ENCODE measurements around the gene DPH1. TPM values are rescaled to one million over a fixed set of nuclear protein-coding genes. Genes with fewer than 3 reads are reported as not detected.
A peak's percentile ranks its signal among the peaks of the same experiment; 100 is the strongest.
"Not testable (repeated sequence)": the region's sequence is repeated elsewhere in the genome, so short reads cannot be mapped to it uniquely, and the experiment has no call there.

The DPH1 gene
- total RNA-seq, 1 experiment from 2014 or later = 21.0 TPM

GRCh38 chr17:1997289-1997926 lies 32.5 kb upstream of the DPH1 start:
- Histone ChIP-seq H3K36me3 (no peaks in the 10 kb centered on the region), H3K4me1 (replicated peaks) (peaks cover 12% of the 10 kb centered on the region), H3K27me3 (replicated peaks) (no peaks in the 10 kb centered on the region; the same call in 1 of the 2 replicates), H3K27ac (no peak overlapping the region), H3K4me3 (no peak overlapping the region), H3K9me3 (replicated peaks) (no peaks in the 10 kb centered on the region)
- no peak for DNase-seq (ENCODE audit: low read depth in 1 of 2, low spot score in 2 of 2)

GRCh38 chr17:1997927-1998742 lies 31.8 kb upstream of the DPH1 start:
- H3K27ac ChIP-seq = no peak overlapping the region
- H3K27me3 ChIP-seq (replicated peaks) = no peaks in the 10 kb centered on the region; the same call in 1 of the 2 replicates
- no peak for DNase-seq (ENCODE audit: low read depth in 1 of 2, low spot score in 2 of 2)
- H3K36me3 ChIP-seq = no peaks in the 10 kb centered on the region
- peaks cover 12% of the 10 kb centered on the region for H3K4me1 ChIP-seq (replicated peaks)
- H3K9me3 ChIP-seq (replicated peaks) = no peaks in the 10 kb centered on the region
- no peak overlapping the region for H3K4me3 ChIP-seq

GRCh38 chr17:1999557-2000251 lies 30.2 kb upstream of the DPH1 start:
- H3K9me3 ChIP-seq (replicated peaks) = no peaks in the 10 kb centered on the region
- H3K4me3 ChIP-seq = no peak overlapping the region
- H3K27me3 ChIP-seq (replicated peaks) = no peaks in the 10 kb centered on the region; the same call in 1 of the 2 replicates
- peaks cover 12% of the 10 kb centered on the region for H3K4me1 ChIP-seq (replicated peaks)
- peak in 1 of 2 experiments; percentile 19 for DNase-seq (ENCODE audit: low read depth in 1 of 2, low spot score in 2 of 2)
- no peaks in the 10 kb centered on the region for H3K36me3 ChIP-seq
- no peak overlapping the region for H3K27ac ChIP-seq

DNA sequence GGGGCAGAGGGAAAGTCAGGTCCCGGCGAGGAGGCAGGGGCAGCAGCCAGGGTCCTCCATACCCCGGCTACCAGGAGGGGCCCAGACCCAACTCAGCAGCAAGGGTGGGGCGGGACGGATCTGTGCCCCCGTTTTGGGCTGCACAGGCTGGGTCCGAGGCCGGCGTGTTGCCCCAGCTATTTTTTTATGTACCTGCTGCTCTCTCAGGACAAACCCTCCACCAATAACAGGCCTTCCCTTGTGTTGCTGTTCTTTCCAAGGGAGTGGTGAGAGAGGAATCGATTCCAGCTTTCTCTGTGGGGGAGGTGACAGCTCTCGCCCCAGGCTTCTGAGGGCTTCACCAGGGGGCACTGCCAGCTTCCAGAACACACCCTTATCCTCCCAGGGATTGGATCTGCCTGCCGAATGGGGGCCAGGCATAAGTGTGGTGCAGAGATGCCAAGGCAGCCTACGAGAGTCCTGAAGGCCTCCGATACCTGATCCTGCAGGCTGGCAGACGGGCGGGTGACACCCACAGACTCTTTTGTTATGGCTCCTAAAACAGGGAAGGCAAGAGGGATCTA lies 27.1 kb upstream of the DPH1 start:
- Histone ChIP-seq H3K36me3 (no peaks in the 10 kb centered on the region), H3K27me3 (replicated peaks) (no peaks in the 10 kb centered on the region; the same call in 1 of the 2 replicates), H3K4me3 (no peak overlapping the region), H3K9me3 (replicated peaks) (no peaks in the 10 kb centered on the region), H3K27ac (no peak overlapping the region), H3K4me1 (replicated peaks) (peaks cover 12% of the 10 kb centered on the region)
- DNase-seq (ENCODE audit: low read depth in 1 of 2, low spot score in 2 of 2) = no peak

DNA sequence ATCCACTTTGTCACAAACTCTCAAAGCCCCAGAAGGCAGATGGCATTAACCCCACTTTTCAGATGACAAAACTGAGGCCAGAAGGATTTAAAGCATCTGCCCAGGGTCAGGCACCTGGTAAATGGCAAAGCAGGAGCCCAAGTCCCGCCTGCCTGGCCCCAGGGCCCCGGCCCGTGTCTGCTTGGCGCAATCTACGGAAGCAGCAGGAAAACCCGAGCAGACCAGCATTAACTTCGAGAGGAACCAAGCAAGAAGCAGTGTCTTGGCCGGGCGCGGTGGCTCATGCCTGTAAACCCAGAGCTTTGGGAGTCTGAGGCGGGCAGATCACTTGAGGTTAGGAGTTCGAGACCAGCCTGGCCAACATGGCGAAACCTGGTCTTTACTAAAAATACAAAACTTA lies 26.4 kb upstream of the DPH1 start:
- no peak for DNase-seq (ENCODE audit: low read depth in 1 of 2, low spot score in 2 of 2)
- no peaks in the 10 kb centered on the region for H3K27me3 ChIP-seq (replicated peaks)
- H3K36me3 ChIP-seq = no peaks in the 10 kb centered on the region
- H3K9me3 ChIP-seq (replicated peaks) = no peaks in the 10 kb centered on the region
- no peak overlapping the region for H3K4me3 ChIP-seq
- no peak overlapping the region for H3K27ac ChIP-seq
- H3K4me1 ChIP-seq (replicated peaks) = peaks cover 10% of the 10 kb centered on the region

- Histone ChIP-seq H3K27me3 (replicated peaks) (no peaks in the 10 kb centered on the region), H3K4me3 (no peak overlapping the region), H3K4me1 (replicated peaks) (peaks cover 7% of the 10 kb centered on the region), H3K36me3 (no peaks in the 10 kb centered on the region), H3K9me3 (replicated peaks) (no peaks in the 10 kb centered on the region), H3K27ac (no peak overlapping the region)
- no peak for DNase-seq (ENCODE audit: low read depth in 1 of 2, low spot score in 2 of 2)
These were observed 25.5 kb upstream of the DPH1 start for GRCh38 chr17:2004435-2004952.

GRCh38 chr17:2008332-2009126 lies 21.4 kb upstream of the DPH1 start:
- H3K4me3 ChIP-seq = no peak overlapping the region
- H3K4me1 ChIP-seq (replicated peaks) = peaks cover 6% of the 10 kb centered on the region; the same call in 1 of the 2 replicates
- DNase-seq (ENCODE audit: low read depth in 1 of 2, low spot score in 2 of 2) = no peak
- no peaks in the 10 kb centered on the region for H3K27me3 ChIP-seq (replicated peaks)
- no peaks in the 10 kb centered on the region for H3K36me3 ChIP-seq
- no peak overlapping the region for H3K27ac ChIP-seq
- no peaks in the 10 kb centered on the region for H3K9me3 ChIP-seq (replicated peaks)

DNA sequence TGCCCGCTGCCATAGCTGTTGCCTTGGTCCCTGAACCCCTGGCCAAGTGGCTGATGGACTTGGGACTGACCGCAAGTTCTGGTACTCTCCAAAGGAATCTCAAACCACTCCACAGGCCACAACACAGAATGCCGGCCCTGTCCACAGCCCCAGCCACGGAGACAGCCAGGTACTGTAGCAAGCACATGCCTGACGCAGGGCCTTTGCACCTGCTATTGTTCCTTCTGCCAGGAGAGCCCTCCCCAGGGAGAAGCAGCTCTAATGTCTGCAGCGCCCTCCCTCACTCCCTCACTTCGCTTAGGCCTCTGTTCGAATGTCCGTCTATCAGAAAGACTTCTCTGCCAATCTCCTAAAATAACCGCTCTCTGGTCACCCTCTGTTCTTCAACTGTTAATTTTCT lies 20.2 kb upstream of the DPH1 start:
- peaks cover 6% of the 10 kb centered on the region; the same call in 1 of the 2 replicates for H3K4me1 ChIP-seq (replicated peaks)
- no peaks in the 10 kb centered on the region for H3K9me3 ChIP-seq (replicated peaks)
- no peaks in the 10 kb centered on the region for H3K36me3 ChIP-seq
- H3K4me3 ChIP-seq = no peak overlapping the region
- H3K27ac ChIP-seq = no peak overlapping the region
- H3K27me3 ChIP-seq (replicated peaks) = no peaks in the 10 kb centered on the region
- DNase-seq (ENCODE audit: low read depth in 1 of 2, low spot score in 2 of 2) = no peak

DNA sequence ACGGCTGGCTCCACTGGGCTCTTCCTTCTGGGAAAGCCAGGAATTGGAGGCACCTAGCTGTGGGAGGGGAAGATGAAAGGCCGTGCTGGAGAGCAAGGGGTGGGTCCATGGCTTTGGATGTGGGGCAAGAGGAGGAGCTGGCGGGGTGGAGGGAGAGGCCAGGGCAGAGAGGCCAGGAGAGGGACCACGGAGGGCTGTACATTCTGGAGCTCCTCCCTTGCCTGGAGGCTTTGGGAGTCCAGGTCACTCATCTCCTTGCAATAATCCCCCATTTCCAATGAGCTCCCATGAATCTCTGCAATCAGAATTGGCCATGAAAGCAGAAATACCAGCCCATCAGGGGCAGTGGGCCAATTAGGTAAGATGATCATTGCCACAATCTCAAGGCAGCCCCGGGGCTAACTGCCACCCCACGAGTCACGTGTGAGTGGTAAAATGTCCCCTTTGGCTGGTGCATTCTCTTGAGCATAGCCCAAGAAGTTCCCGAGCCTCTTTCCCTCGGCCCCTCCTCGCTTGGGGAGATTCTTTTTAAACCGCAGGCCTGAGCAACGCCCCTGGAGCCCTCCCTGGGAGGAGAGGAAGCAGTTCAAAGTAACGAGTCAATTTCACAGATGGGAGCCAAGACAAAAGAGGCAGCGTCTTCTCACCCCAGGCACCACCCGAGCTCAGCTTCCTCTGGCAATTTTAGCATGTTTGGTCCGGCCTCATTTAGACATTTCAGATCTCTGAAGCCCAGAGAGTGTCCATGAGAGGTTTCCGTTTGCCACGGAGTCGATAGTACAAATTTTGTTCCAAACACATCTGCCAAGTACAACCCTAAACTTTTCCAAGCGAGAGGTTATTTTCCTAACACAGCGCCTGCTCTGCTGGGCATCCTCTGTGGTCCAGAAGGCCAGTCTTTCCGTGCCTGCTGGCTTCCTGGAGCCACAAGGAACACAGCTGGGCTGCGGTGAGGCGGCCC lies 18.3 kb upstream of the DPH1 start:
- Histone ChIP-seq H3K27ac (no peak overlapping the region), H3K27me3 (replicated peaks) (no peaks in the 10 kb centered on the region; the same call in 1 of the 2 replicates), H3K9me3 (replicated peaks) (no peaks in the 10 kb centered on the region), H3K36me3 (no peaks in the 10 kb centered on the region), H3K4me1 (replicated peaks) (peaks cover 6% of the 10 kb centered on the region; the same call in 1 of the 2 replicates), H3K4me3 (no peak overlapping the region)
- peak in 1 of 2 experiments; percentile 14 for DNase-seq (ENCODE audit: low read depth in 1 of 2, low spot score in 2 of 2)

DNA sequence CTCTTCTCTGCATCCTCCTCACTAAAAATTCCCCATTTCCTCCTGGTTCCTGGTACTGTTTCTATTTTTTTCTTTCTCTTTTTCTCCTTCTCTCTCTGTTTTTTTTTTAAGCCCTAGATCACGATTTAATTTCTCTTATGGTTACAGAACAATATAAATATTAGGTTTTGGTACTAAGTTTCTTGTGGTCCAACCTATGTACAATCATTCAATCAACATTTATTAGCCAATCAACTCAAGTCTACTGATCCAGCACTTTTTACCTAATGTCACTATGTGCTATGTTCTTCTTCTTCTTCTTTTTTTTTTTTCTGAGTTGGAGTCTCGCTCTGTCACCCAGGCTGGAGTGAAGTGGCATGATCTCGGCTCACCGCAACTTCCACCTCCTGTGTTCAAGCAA lies 17.5 kb upstream of the DPH1 start:
- H3K36me3 ChIP-seq = no peaks in the 10 kb centered on the region
- no peak overlapping the region for H3K4me3 ChIP-seq
- H3K4me1 ChIP-seq (replicated peaks) = peaks cover 6% of the 10 kb centered on the region; the same call in 1 of the 2 replicates
- no peaks in the 10 kb centered on the region for H3K9me3 ChIP-seq (replicated peaks)
- H3K27ac ChIP-seq = no peak overlapping the region
- no peak for DNase-seq (ENCODE audit: low read depth in 1 of 2, low spot score in 2 of 2)
- peaks cover 3% of the 10 kb centered on the region for H3K27me3 ChIP-seq (replicated peaks)

DNA sequence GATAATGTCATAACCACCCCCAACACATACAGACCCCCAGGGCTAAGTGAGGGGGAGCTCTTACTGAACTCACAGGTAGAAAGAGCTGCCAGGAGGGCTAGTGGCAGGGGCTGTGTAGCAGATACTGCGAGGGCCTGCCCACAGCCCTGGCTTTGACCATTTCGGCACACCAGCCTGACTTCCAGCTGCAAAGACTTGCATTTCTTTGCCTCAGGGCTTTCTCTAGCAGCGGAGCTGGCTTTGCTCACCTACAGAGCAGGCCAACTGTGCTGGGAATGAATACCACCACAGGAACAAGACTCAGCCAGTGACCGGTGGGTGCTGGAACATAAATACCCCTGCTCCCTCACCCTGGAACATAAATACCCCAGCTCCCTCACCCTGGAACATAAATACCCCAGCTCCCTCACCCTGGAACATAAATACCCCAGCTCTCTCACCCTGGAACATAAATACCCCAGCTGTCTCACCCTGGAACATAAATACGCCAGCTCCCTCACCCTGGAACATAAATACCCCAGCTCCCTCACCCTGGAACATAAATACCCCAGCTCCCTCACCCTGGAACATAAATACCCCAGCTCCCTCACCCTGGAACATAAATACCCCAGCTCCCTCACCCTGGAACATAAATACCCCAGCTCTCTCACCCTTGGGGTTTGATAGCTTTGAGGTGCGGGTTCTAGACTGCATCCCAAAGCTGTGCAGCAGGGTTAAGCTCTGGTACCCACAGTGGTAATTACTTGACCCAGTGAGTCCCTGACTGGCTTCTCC lies 16.5 kb upstream of the DPH1 start:
- H3K27me3 ChIP-seq (replicated peaks) = peaks cover 11% of the 10 kb centered on the region
- H3K4me3 ChIP-seq; H3K9me3 ChIP-seq (replicated peaks); H3K36me3 ChIP-seq; DNase-seq (ENCODE audit: low read depth in 1 of 2, low spot score in 2 of 2); H3K4me1 ChIP-seq (replicated peaks); H3K27ac ChIP-seq: not testable (repeated sequence)
